ENCODE results near the gene AASDHPPT. TPM values are rescaled to one million over a fixed set of nuclear protein-coding genes. Genes with fewer than 3 reads are reported as not detected.

AASDHPPT gene
- total and polyA plus RNA-seq, 2 of the 4 experiments (the other 2 are of a cell fraction), result 22.0 to 56.3 TPM

- ChIA-PET CTCF (no interaction called here), POLR2A (ENCODE audit: unreplicated experiment) (no interaction called here)
- DNase-seq, result no peak
- no peak overlapping the region for H3K56ac ChIP-seq (ENCODE audit: extremely low read depth, insufficient read depth, low read length)
- H3K4ac ChIP-seq (ENCODE audit: low read depth, low read length), result no peak overlapping the region
- H3K79me1 ChIP-seq (ENCODE audit: low read depth in 1 of 2, low read length in 2 of 2), result no peaks in the 10 kb centered on the region
- H3K23ac ChIP-seq (ENCODE audit: low read depth, low read length), result no peak overlapping the region
- H2BK20ac ChIP-seq (ENCODE audit: low read depth, low read length), result no peak overlapping the region
- no peak overlapping the region for H3K27ac ChIP-seq (ENCODE audit: insufficient read depth, low read length)
- H3K27me3 ChIP-seq (ENCODE audit: control insufficient read depth, insufficient read depth, low read length), result no peaks in the 10 kb centered on the region
- no peak overlapping the region for H3K14ac ChIP-seq (replicated peaks; ENCODE audit: low read depth, low read length)
- H4K91ac ChIP-seq (ENCODE audit: insufficient read depth, low read depth, low read length), result no peak overlapping the region
- no peaks in the 10 kb centered on the region for H4K20me1 ChIP-seq (ENCODE audit: insufficient read depth, low read length)
- H3K4me2 ChIP-seq (ENCODE audit: low read depth, low read length), result no peak overlapping the region
- H3K4me1 ChIP-seq (ENCODE audit: control insufficient read depth, insufficient read depth, low read length), result no peaks in the 10 kb centered on the region
- no TSS peak for BruUV-seq (replicated peaks)
- no peak overlapping the region for H3K18ac ChIP-seq (ENCODE audit: low read depth, low read length)
- H2AK9ac ChIP-seq (replicated peaks; ENCODE audit: low read depth, low read length, poor library complexity), result no peak overlapping the region
- no peak overlapping the region for H3K9ac ChIP-seq (ENCODE audit: low read depth, low read length)
- dilution Hi-C loops (cut with HindIII; ENCODE audit: low sequenced_read_pairs, unreplicated experiment), result no loop called here
- no peak overlapping the region for H2AFZ ChIP-seq (replicated peaks; ENCODE audit: low read length, poor library complexity)
- intact Hi-C loops (cut with micrococcal nuclease), result no loop called here
- in situ Hi-C loops (cut with MboI; ENCODE audit: low sequenced_read_pairs), result no loop called here
- no peak overlapping the region for H2BK5ac ChIP-seq (ENCODE audit: low read depth, low read length, poor library complexity, severe bottlenecking)
- H2BK15ac ChIP-seq (ENCODE audit: low read depth, low read length), result no peak overlapping the region
- H3K9me3 ChIP-seq (ENCODE audit: control insufficient read depth, insufficient read depth, low read length), result no peaks in the 10 kb centered on the region
- H3K9me1 ChIP-seq (ENCODE audit: insufficient read depth, low read length), result no peaks in the 10 kb centered on the region
- no peak overlapping the region for H2AK5ac ChIP-seq (ENCODE audit: low read depth, low read length)
- no peak overlapping the region for H4K8ac ChIP-seq (ENCODE audit: low read depth in 2 of 2, low read length in 2 of 2)
- no peak for ATAC-seq (ENCODE audit: low read depth)
- H4K5ac ChIP-seq (ENCODE audit: low read depth, low read length), result no peak overlapping the region
- no peaks in the 10 kb centered on the region for H3K36me3 ChIP-seq (ENCODE audit: control insufficient read depth, insufficient read depth, low read length)
- TF ChIP-seq MAZ (IDR thresholded peaks at IDR 0.05; ENCODE audit: borderline replicate concordance, low read depth, low read length) (no peak), FOS (IDR thresholded peaks at IDR 0.05; ENCODE audit: low read depth, low read length) (no peak), BHLHE40 (IDR thresholded peaks at IDR 0.05; ENCODE audit: low read depth, low read length) (no peak), ELK1 (IDR thresholded peaks at IDR 0.05; ENCODE audit: borderline replicate concordance, low read depth, low read length) (no peak), CHD1 (IDR thresholded peaks at IDR 0.05; ENCODE audit: low read depth, low read length) (no peak)
- no peak overlapping the region for H2BK120ac ChIP-seq (ENCODE audit: low read depth, low read length)
- no peak overlapping the region for H3K4me3 ChIP-seq (ENCODE audit: insufficient read depth, low read depth, low read length)
These were observed 59.6 kb downstream of the AASDHPPT start for GRCh38 chr11:106137061-106137460.
